ENCODE data around the gene CSRP2. TPM values are rescaled to one million over a fixed set of nuclear protein-coding genes. Genes with fewer than 3 reads are reported as not detected.

Gene CSRP2
- total RNA-seq, 1 experiment from 2014 or later: 2.6 TPM

DNA sequence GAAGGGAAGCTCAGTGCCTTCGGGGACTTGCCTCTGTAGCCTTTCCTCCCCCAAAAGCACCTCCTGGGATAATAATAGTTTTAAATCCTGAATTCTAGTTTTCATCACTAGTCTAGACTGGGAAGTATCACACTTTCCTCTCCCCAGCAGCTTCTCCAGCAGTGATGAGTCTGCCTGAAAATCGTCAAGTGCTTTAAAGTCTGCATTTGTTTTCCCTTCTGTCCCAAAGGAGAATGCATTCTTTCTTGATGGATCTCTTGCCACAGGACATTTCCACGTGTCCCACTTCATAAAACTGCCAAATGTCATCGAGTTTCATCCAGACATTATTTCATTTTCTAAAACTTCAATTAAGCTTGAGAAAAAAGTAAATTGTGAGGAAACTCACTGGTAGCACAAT, 15.0 kb downstream of the CSRP2 start:
- BruUV-seq (replicated peaks): no TSS peak
- ChIA-PET CTCF (interaction anchor here (1.2 kb wide), 1 partner anchor 43 kb away, joined by 3 read pairs; no protein-coding TSS in a partner anchor), POLR2A (no interaction called here)
- H3K27me3 Mint-ChIP-seq (ENCODE audit: insufficient read depth, unreplicated experiment): no peaks in the 10 kb centered on the region
- H3K36me3 Mint-ChIP-seq (ENCODE audit: insufficient read depth, unreplicated experiment): peaks cover 7% of the 10 kb centered on the region
- H3K9me3 Mint-ChIP-seq (ENCODE audit: unreplicated experiment): no peaks in the 10 kb centered on the region
- no peak for DNase-seq (ENCODE audit: unreplicated experiment)
- no peaks in the 10 kb centered on the region for H3K4me1 Mint-ChIP-seq (ENCODE audit: insufficient read depth, unreplicated experiment)
- no peak overlapping the region for H3K27ac Mint-ChIP-seq (ENCODE audit: low read depth, unreplicated experiment)
- H3K4me3 Mint-ChIP-seq (ENCODE audit: unreplicated experiment): no peak overlapping the region
- intact Hi-C loops (cut with micrococcal nuclease): no loop called here
- TF ChIP-seq, protein P1, sequence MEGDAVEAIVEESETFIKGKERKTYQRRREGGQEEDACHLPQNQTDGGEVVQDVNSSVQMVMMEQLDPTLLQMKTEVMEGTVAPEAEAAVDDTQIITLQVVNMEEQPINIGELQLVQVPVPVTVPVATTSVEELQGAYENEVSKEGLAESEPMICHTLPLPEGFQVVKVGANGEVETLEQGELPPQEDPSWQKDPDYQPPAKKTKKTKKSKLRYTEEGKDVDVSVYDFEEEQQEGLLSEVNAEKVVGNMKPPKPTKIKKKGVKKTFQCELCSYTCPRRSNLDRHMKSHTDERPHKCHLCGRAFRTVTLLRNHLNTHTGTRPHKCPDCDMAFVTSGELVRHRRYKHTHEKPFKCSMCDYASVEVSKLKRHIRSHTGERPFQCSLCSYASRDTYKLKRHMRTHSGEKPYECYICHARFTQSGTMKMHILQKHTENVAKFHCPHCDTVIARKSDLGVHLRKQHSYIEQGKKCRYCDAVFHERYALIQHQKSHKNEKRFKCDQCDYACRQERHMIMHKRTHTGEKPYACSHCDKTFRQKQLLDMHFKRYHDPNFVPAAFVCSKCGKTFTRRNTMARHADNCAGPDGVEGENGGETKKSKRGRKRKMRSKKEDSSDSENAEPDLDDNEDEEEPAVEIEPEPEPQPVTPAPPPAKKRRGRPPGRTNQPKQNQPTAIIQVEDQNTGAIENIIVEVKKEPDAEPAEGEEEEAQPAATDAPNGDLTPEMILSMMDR (IDR thresholded peaks at IDR 0.05; ENCODE audit: unreplicated experiment): no peak

DNA sequence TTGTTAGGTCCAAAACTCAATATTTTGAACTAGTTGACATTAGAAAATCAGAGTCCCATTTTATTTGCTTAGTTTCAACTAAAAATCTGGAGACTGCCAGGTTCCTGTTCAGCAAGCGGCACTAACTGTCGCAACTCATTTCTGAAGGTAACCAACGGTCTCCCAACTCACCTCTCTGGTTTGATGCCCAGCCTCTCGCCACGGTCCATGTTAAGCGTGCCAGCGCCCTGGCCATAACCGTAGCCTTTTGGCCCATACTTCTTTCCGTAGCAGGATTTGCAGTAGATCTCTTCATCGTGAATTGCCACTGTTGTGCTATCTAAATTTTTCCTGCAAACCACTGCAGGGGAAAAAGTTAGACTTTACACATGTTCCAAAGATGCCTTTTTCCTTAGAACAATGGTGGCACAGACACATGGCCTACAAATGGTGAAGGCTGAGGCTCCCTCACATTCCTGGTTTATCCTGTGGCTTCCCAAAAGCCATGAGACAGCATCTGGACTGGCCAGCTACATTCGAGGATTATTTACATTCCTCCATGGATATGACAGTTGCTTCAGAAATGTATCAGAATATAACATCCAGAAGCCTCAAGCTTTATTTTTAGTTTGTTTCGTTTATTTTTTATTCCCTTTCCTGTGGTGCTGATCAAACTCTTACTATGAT, 15.7 kb downstream of the CSRP2 start:
- TF ChIP-seq, protein P1 (IDR thresholded peaks at IDR 0.05; ENCODE audit: unreplicated experiment): no peak

DNA sequence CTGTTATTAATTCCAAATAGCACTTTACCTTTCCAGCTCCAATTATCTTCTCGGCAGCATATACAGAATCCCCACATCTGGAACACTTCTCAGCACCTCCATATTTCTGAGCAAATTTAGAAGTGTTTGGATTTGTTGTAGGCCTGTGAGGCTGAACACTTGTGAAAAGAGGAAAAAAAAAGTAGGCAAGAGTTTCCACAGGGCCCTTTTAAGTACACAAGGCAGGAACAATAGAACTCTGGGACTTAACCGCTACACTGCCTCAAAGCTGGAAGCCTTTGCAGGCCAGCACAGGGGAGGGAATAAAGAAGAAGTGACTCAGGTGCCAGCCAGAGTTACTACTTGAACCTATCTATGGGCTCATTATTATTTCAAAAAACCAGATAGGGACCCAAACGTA, 18.6 kb downstream of the CSRP2 start:
- ChIA-PET POLR2A (interaction anchor here (0.6 kb wide), 1 partner anchor 88 kb away, joined by 4 read pairs; no protein-coding TSS in a partner anchor), CTCF (interaction anchor here (0.5 to 2.3 kb wide), 2 partner anchors 150 to 595 kb away, joined by 3 to 6 read pairs; no protein-coding TSS in a partner anchor)
- H3K4me1 Mint-ChIP-seq (ENCODE audit: insufficient read depth, unreplicated experiment): no peaks in the 10 kb centered on the region
- H3K4me3 Mint-ChIP-seq (ENCODE audit: unreplicated experiment): no peak overlapping the region
- DNase-seq (ENCODE audit: unreplicated experiment): no peak
- TF ChIP-seq, protein P1 (IDR thresholded peaks at IDR 0.05; ENCODE audit: unreplicated experiment): no peak
- no peaks in the 10 kb centered on the region for H3K27me3 Mint-ChIP-seq (ENCODE audit: insufficient read depth, unreplicated experiment)
- intact Hi-C loops (cut with micrococcal nuclease): no loop called here
- no peaks in the 10 kb centered on the region for H3K9me3 Mint-ChIP-seq (ENCODE audit: unreplicated experiment)
- H3K36me3 Mint-ChIP-seq (ENCODE audit: insufficient read depth, unreplicated experiment): peaks cover 23% of the 10 kb centered on the region
- no peak overlapping the region for H3K27ac Mint-ChIP-seq (ENCODE audit: low read depth, unreplicated experiment)
- BruUV-seq (replicated peaks): no TSS peak

More for the DNA sequence above, 15.7 kb downstream of the CSRP2 start:
- ChIA-PET POLR2A (no interaction called here), CTCF (interaction anchor here (1.2 kb wide), 1 partner anchor 42 kb away, joined by 3 read pairs; no protein-coding TSS in a partner anchor)
- Mint-ChIP-seq H3K36me3 (ENCODE audit: insufficient read depth, unreplicated experiment) (peaks cover 7% of the 10 kb centered on the region), H3K27me3 (ENCODE audit: insufficient read depth, unreplicated experiment) (no peaks in the 10 kb centered on the region), H3K9me3 (ENCODE audit: unreplicated experiment) (no peaks in the 10 kb centered on the region), H3K27ac (ENCODE audit: low read depth, unreplicated experiment) (no peak overlapping the region), H3K4me1 (ENCODE audit: insufficient read depth, unreplicated experiment) (no peaks in the 10 kb centered on the region), H3K4me3 (ENCODE audit: unreplicated experiment) (no peak overlapping the region)
- BruUV-seq (replicated peaks): no TSS peak
- no peak for DNase-seq (ENCODE audit: unreplicated experiment)
- intact Hi-C loops (cut with micrococcal nuclease): no loop called here

DNA sequence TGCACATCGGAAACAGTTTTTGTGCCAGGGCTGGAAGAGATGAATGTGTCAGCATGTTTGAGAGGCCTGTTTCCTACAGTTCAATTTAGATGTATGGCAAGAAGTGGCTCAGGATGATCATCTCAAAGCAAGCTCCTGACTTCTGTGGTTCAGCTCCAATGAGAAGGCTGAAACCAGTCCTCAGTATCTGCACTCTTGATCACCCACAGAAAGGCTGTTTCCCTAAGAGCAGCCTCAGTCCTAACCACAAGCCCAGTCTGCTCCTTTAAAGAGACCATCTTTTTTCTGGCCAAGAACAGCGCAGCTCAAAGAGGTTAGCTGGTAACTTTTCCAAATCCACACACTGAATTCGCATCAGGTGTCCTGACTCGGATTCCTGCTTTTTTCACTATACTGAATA, 19.2 kb downstream of the CSRP2 start:
- Mint-ChIP-seq H3K4me1 (ENCODE audit: insufficient read depth, unreplicated experiment) (no peaks in the 10 kb centered on the region), H3K36me3 (ENCODE audit: insufficient read depth, unreplicated experiment) (peaks cover 23% of the 10 kb centered on the region), H3K27ac (ENCODE audit: low read depth, unreplicated experiment) (no peak overlapping the region), H3K4me3 (ENCODE audit: unreplicated experiment) (no peak overlapping the region), H3K27me3 (ENCODE audit: insufficient read depth, unreplicated experiment) (no peaks in the 10 kb centered on the region), H3K9me3 (ENCODE audit: unreplicated experiment) (no peaks in the 10 kb centered on the region)
- no peak for DNase-seq (ENCODE audit: unreplicated experiment)
- intact Hi-C loops (cut with micrococcal nuclease): no loop called here
- TF ChIP-seq, protein P1 (IDR thresholded peaks at IDR 0.05; ENCODE audit: unreplicated experiment): no peak
- ChIA-PET POLR2A (no interaction called here), CTCF (interaction anchor here (2.3 kb wide), 1 partner anchor 151 kb away, joined by 6 read pairs; no protein-coding TSS in a partner anchor)
- BruUV-seq (replicated peaks): no TSS peak
